Posterior vena cava (tissue), 2 donors: ENCODE measurements around the gene ANXA4. TPM values are rescaled to one million over a fixed set of nuclear protein-coding genes. Genes with fewer than 3 reads are reported as not detected.
"Not testable (repeated sequence)": the region's sequence is repeated elsewhere in the genome, so short reads cannot be mapped to it uniquely, and the experiment has no call there.

Experiments
- DNase-seq: peaks from one replicate; pipeline ENCODE4 v3.0.0-alpha.2; 2020; ENCODE audit warnings: low spot score
- intact Hi-C, 2 donors: fragments of 100-400 bp; cut with DNase I; formaldehyde crosslinking; loops; one replicate each; pipeline versions ENCODE4 v1.14.1 to v1.14.2; 2022 to 2023
- total RNA-seq, 2 donors: library from RNA; stranded (reverse); fragmentation: NEBNext Ultra II Directional; extraction: Animal tissue kit (Norgen Biotek cat#: 25700); gene quantifications; one replicate each; pipeline ENCODE4 v1.2.1, GENCODE V29; 2021
- donor health status: DM: yes; HTN: yes; CAD: no.
- donor health status: DM: yes; HTN: yes; CAD: no.

ANXA4 gene
- total RNA-seq, 2 donors from 2014 or later: 90.8 to 92.2 TPM

DNA sequence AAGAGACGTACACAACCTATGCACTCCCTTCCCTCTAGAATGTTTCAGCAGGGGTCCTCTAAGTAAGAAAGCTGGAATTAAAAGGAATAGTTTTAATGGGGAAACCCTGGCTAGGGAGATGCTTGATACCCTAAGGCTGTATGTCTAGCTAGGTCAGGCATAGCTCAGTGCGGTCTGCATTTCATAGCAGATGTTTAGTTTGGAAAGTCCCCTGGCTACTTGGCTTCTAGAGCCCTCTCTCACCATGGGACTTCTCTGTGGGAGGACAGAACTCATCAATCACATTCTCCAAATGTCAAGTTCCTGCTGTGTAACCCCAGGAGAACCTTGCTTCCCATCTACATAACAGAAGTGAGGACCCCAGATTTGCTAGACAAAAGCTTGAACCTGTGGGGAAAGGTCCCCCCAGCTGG lies 24.1 kb upstream of the ANXA4 start:
- intact Hi-C loops: no loop called here
- DNase-seq: no peak

DNA sequence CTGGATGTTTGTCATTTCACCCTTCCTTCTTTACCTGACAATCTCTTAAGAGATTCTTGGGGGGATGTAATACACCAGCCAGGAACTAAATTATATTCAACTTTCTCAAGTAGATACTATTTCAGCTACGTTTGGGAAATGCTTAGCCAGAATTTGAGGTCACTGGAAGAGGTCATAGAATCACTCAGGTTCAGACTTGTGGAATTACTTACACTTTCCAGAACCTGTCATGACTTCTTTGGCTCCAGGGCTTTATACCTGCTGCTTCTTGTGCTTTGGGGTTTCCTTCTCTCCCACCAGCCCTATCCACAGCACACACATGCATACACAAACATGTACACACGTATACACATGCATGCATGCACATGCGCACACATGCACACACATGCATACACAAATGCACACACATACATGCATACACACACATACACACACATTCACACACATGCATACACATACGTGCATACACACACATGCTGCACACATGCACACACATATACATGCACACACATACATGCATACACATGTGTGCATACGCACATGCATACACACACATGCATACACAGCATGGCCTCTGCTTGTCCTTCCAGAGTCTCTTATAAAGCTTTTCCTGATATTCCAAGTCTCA lies 23.5 kb upstream of the ANXA4 start:
- DNase-seq: no peak

DNA sequence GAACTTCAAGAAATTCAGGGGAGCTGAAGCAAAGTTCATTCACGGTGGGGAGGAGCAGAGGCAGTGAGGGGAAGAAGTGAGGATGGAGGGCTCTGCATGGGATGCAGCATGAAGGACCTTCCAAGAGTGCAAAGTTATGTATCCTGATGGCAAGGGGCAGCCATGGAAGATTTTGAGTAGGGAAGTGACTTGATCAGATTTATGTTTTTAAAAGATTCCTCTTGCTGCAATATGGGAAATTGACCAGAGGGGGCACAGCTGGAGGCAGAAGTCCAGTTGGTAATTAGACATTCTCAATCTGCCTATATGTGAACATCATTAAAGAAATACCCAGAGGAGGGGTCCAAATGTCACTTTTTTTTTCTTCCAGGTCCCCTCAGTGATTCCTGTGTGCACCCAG lies 21.5 kb upstream of the ANXA4 start:
- intact Hi-C loops: no loop called here
- DNase-seq: no peak

More for the DNA sequence above, 23.5 kb upstream of the ANXA4 start:
- intact Hi-C loops: no loop called here

DNA sequence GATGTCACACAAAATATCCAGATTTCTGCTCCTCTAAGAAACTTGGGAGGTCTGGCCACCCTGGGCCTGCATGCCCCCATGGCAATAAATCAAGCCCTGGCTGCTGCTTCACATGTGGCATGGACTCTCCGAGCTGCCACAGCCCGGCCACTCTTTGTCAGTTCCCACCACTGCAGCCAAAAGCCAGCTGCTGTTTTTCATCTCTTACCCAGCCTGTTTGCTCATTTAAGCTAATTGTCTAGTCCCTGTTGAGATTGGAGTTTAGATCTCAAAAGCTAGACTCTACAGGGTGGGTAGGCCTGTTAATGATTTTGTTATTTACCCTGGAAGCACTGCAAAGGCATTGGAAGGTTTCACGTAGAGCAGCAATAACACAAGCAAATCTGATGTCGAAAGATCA lies 20.9 kb upstream of the ANXA4 start:
- intact Hi-C loops: no loop called here
- DNase-seq: no peak

DNA sequence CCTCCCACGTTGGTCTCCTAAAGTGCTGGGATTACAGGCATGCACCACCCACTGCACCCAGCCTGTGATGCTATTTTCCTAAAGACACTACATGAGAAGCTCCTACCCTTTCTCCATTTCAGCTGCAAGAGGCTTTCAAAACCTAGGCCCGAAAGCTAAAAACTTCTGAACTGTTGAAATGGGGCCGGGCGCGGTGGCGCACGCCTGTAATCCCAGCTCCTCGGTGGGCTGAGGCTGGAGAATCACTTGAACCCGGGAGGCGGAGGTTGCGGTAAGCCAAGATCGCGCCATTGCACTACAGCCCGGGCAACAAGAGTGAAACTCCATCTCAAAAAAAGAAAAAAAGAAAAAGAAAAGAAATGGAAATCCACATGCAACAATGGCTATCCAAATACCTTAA lies 18.1 kb upstream of the ANXA4 start:
- intact Hi-C loops: loop anchor here (2.0 kb wide), 2 partner anchors 93 to 95 kb away; no protein-coding TSS in a partner anchor
- DNase-seq: no peak

DNA sequence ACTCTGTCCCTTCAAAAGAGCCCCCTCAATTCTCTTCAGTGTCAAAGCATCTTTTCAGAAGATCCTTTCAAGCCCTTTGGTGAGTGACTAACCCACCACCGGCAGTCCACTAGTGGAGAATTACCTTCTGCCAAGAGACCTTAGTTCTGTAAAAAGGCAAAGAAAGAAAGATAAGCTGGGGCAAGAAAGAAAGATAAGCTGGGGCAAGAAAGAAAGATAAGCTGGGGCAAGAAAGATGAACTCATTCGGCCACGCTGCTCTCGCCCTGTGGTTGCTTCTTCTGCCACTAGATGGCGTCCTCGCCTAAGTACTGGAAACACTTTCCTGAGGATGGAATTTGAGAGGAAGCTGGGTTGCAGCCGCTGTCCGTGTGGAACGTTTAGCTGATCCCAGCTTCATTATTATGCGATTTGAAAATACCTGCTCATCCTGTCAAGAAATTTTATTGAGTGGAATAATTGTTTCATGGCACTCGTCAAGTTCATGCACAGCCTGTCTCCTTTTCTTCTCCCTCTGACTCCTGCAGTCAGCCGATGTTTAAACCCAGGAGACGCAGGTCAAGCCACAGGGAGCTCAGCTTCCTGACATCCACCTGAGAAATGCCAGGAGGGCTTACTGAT lies 17.3 kb upstream of the ANXA4 start:
- intact Hi-C loops: loop anchor here (2.0 kb wide), 2 partner anchors 92 to 94 kb away; no protein-coding TSS in a partner anchor

DNA sequence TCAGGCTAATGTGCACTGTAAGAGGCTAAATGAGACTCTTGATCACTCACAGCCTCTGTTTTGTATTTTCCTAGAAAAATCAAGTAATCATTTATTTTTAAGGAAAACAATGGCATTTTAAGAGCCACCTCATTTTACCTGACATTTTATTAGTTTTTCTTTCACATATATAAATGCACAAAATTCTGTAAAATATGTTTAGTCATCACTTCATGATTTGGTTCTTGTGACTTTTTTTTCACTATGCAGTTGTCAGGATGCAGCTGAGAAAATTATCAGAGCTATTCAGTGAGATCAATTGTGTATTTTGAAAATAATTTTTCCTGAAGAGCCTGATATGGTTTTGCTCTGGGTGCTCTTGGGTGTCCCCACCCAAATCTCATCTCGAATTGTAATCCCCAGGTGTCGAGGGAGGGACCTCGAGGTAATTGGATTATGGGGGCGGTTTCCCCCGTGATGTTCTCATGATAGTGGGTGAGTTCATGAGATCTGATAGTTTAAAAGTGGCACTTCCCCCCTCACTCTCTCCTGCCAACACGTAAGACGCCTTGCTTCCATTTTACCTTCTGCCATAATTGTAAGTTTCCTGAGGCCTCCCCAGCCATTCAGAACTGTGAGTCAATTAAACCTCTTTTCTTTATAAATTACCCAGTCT lies 16.1 kb upstream of the ANXA4 start:
- DNase-seq: no peak
- intact Hi-C loops: loop anchor here (2.0 kb wide), 2 partner anchors 91 to 93 kb away; no protein-coding TSS in a partner anchor

More for the DNA sequence above, 17.3 kb upstream of the ANXA4 start:
- peak; percentile 93 for DNase-seq

DNA sequence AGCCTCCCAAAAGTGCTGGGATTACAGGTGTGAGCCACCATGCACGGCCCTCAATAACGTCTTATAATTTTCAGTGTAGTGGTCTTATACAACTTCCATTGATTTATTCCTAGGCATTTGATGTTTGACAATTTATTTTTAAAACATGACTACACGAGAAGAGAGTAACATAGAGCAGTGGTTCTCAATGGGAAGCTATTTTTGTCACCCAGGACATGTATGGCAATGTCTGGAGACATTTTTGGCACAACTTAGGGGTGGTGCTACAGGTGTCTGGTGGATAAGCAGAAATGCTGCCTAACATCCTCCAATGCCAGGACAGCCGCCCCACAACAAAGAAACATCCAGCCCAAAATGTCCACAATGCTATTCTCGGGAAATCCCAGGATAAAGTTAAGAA lies 12.7 kb upstream of the ANXA4 start:
- DNase-seq: no peak

DNA sequence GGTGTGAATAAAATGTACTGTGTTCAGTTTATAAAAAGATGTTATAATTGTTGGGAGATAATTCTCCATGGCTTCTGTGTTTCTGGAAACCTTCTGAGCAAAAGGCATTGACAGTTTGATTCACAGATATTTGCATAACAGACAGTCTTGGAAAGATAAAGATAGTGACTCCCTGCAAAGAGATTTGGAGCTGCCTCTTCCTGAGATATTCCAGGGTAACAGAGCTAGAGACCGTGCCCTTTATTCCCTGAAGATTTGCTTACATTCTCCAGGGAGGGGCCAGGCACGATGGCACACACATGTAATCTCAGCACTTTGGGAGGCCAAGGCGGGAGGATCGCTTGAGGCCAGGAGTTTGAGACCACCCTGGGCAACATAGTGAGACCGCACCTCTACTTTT lies 12.2 kb upstream of the ANXA4 start:
- DNase-seq: no peak
- intact Hi-C loops: no loop called here

More for the DNA sequence above, 12.7 kb upstream of the ANXA4 start:
- intact Hi-C loops: no loop called here

DNA sequence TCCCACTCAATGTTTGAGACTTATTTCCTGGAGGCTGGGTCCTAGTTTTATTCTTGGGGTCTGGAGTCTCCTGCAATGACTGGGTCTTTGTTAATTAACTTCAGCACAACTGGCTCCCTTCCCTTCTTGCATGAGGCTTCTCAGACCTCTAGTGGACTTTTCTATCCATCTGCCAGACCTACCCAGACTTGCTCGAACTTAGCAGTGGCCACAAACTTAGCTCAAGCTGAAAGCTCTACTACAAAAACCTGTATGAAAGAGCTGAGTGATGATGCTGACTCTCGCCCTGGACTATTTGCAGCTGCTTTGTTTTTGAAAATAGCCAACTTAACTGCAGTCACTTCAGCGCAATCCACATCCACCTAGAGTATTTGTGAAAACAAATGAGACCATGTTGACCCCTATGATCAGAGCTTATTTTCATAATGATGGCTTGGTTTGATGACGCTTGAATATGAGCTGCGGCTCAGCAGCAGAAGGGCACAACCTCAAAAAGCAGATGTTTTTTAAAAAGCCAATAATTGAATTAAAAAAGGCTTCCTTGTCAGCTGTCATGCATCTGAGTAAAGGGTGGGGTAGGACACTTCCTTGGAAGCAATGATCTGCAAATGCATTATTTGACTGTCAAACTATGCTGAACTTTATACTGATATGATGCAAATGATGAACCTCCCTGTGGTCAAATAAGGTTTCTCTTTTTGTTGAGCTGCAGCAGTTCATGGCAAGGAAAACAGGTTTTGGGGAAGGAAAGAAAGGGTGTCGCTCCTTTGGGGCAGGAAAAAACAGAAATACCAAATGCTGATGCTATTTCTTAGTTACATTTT lies 10.6 kb upstream of the ANXA4 start:
- no peak for DNase-seq
- intact Hi-C loops: no loop called here

DNA sequence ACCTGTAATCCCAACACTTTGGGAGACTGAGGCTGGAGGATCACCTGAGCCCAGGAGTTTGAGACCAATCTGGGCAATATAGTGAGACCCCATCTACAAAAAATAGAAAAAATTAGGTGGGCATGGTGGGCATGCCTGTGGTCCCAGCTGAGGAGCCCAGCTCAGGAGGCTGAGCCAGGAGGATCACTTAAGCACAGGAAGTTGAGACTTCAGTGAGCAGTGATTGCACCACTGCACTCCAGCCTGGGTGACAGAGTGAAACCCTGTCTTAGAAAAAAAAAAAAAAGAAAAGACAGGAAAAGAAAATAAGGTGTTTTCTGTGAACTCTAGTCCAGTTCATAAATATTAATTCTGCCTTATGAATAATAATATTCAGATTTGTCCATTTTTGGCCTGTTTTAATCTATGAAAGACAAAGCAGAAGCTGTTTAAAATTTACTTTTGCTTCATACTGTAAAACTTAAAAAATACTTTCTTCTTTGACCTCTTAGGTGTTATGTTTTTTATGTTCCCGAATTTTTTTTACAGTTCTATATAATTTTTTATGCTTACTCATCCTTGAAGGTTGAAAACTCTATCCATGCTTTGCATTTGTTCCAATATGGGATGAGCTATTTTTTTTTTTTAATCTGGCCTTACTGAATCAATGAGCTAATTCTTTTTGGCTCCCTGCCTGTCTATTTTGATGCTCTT lies 8.4 kb upstream of the ANXA4 start:
- intact Hi-C loops: no loop called here
- DNase-seq: no peak

DNA sequence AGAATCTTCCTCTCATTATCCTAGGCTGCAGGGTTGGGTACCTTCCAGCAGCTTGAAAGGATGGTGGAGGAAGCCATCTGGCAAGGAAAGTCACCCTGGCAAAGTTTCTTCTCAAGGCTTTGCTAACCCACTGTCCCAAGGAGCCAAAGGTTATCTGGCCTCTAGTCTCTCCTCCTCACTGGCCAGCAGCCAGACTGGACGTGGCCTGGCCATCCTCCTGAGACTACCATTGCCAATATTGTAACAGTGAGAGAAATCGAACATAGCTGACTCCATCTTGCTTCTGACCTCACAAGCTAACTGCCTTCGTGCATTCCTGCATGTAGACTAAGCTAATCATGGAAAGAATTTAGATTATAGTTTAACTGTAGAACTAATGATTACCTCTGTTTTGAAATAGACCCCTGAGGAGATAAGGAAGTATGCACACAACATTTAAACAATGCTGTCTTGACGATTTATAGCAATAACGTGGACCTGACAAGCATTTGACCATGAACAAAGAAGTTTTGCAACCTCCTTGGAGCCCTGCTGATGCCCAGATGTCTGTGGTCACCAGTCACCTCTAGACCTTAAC lies 7.8 kb upstream of the ANXA4 start:
- intact Hi-C loops: no loop called here
- no peak for DNase-seq

DNA sequence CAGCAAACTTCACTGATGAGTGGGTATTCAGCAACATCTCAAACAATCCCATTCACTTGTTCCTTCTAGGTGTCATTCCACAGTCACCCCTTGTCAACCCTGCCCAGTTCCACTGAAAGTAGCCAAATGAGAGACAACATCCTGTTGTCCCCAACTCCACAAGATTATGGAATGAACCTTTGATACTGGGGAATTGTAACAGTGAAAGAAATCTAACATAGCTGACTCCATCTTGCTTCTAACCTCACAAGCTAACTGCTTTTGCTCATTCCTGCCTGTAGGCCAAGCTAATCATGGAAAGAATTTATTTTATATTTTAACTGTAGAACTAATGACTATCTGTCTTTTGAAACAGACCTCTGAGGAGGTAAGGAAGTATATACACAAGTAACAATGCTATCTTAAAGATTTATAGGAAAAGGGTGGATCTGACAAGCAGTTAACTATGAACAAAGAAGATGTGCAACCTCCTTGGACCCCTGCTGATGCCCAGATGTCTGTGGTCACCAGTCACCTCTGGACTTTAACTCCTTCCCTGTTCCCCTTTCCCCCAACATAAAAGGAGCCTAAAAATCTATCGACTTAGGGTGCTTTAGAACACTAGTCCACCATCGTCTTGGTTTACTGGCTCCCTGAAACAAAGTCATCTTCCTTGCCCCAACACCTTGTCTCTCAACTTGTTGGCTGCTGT lies 6.9 kb upstream of the ANXA4 start:
- intact Hi-C loops: no loop called here

DNA sequence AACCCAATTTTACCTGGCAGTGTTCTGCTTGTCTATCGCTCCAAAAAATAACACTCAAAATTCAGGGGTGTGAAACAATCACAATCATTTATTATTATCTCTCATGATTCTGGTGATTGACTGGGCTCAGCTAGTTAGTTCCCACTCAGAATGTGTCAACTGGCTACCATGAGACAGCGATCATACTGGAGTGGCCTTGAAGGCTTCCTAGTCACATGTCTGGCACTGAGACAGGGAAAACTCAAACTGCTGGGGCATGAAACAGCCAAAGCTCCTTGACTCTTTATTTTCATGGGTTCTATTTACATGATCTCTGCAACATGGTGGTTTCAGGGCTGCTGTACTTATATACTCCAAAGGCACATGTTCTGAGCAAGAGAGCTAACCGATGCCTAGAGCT lies 6.2 kb upstream of the ANXA4 start:
- intact Hi-C loops: no loop called here
- no peak for DNase-seq

More for the DNA sequence above, 6.9 kb upstream of the ANXA4 start:
- DNase-seq: no peak

DNA sequence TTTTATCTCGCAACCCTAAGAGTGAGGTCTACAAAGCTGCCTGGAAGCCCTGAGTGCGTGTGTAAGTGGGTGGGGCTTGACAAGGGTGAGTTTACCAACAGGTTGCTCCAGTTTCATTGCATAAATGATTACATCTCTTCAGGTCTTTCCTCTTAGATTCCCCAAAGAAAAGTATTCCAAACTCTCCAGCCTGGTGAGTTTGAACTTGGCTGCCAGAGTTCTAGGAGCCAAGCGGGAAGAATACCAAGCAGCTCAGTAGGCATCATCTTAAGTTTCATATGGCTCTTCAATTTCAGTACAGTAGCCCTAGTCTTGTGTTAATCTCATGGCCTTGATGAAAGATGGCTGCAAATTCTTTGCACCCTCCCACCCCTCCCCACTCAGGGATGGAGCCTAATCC lies 3.8 kb upstream of the ANXA4 start:
- DNase-seq, intact Hi-C loops: not testable (repeated sequence)

DNA sequence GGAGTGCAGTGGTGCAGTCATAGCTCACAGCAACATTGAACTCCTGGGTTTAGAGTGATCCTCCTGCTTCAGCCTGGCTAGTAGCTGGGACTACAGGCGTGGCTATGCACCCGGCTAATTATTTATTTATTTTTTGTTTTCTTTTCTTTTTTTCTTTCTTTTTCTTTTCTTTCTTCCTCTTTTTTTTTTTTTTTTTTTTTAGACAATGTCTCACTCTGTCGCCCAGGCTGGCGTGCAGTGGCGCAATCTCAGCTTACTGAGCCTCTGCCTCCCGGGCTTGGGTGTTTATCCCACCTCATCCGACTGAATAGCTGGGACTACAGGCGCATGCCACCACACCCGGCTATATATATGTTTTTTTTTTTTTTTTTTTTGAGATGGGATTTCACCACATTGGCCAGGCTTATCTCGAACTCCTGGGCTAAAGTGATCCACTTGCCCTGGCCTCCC lies 1.4 kb upstream of the ANXA4 start:
- intact Hi-C loops: loop anchor here in 1 of 2 donors (5.0 kb wide), 1 partner anchor 57 kb away; no protein-coding TSS in a partner anchor
- DNase-seq: no peak

DNA sequence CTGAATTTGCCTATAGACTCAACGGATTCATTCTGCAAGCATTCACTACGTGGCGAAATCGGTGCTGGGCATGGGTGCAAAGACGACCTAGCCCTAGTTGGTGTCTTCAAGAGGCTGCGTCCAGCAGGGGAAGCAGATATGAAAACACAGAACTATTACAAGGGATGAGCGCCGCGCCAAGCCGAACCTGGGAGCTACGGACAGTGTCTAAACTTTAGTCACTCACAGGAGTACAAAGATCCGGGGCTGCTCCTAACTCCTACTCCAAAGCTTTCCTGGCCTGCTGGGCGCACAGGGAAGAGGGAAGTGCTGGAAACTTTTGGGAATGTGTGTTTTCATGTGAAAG lies 732 bp upstream of the ANXA4 start:
- intact Hi-C loops: loop anchor here in 1 of 2 donors (5.0 kb wide), 1 partner anchor 56 kb away; no protein-coding TSS in a partner anchor
- DNase-seq: peak; percentile 88

DNA sequence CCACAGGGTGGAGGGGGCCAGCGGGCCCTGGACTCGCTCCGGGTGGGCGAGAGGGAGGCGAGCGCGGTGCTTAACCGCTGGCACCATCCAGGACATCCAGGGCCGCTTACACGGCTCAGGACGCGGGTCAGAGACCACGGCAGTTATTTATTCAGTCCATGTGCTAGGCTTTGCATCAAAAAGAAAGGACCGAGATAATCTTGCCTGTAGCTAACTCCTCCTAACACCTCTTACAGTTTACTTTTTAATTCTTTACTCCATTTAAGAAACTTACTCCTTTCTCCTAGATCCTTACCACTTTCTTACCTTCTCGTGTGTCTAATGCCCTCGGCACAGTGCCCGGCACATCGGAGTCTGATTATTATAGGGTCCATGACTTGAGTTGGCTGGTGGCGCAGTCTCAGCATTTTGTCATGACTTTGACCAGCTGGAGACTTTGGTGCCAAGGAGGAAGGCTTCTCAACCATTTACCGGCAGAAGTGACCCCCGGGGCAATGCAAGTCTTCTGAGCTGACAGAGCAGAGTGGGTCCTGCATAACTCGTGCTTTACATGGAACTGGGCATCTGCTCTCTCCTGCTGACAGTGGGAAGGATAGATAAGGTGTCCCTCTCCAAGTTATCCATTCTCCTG lies 503 bp downstream of the ANXA4 start:
- intact Hi-C loops: loop anchor here in 1 of 2 donors (5.0 kb wide), 1 partner anchor 55 kb away; no protein-coding TSS in a partner anchor
- no peak for DNase-seq
